GM12892 (cell line): ENCODE data around the gene AQP5.

Experiments
- POLR2AphosphoS5 ChIP-seq: IDR thresholded peaks from 2 replicates; pipeline ENCODE4 v1.6.1; 2011; ENCODE audit warnings: low read depth, low read length, control low read depth
- TAF1 ChIP-seq: IDR thresholded peaks from 2 replicates; pipeline ENCODE4 v1.6.1; 2011; ENCODE audit warnings: low read depth, mild to moderate bottlenecking, control low read depth, low read length, borderline replicate concordance

- TF ChIP-seq TAF1 = no peak
- no peak for TF ChIP-seq POLR2AphosphoS5
Measured at GRCh38 chr12:49932023-49932422, 29.6 kb upstream of the AQP5 start.
